PC-9 (cell line): ENCODE results near the gene COG5. TPM values are rescaled to one million over a fixed set of nuclear protein-coding genes. Genes with fewer than 3 reads are reported as not detected.

ENCODE experiments used
- BruUV-seq: library from RNA; stranded (reverse); fragments of 400-500 nt; replicated peaks from 2 replicates; lab custom pipeline; 2021; lab: Mats Ljungman, UMichigan
- CTCF ChIA-PET: fragments of 300-600 bp; sonication (Branson Sonifier 250); formaldehyde crosslinking; loops from one replicate; lab custom pipeline; 2022; ENCODE audit warnings: antibody characterized with exemption; lab: Charles Lee
- POLR2A ChIA-PET: fragments of 300-600 bp; sonication (Branson Sonifier 250); formaldehyde crosslinking; loops from one replicate; lab custom pipeline; 2022; ENCODE audit warnings: antibody characterized with exemption; ENCODE audit not compliant: unreplicated experiment; lab: Charles Lee
- DNase-seq, 2 experiments: peaks; one replicate each; pipeline versions ENCODE4 v3.0.0 to v3.0.0-alpha.2; 2015 to 2022; ENCODE audit warnings: mixed read lengths in 1 of 2
- H2AFZ ChIP-seq: fragments of 200-600 bp; sonication (generic); 2 replicates; pipeline ENCODE4 v1.8.1; 2017; ENCODE audit warnings: antibody characterized with exemption
- H3F3A ChIP-seq: fragments of 200-600 bp; sonication (generic); 2 replicates; pipeline ENCODE4 v1.8.1; 2017; ENCODE audit warnings: antibody characterized with exemption, mild to moderate bottlenecking, low read depth; ENCODE audit not compliant: insufficient read depth
- H3K27ac ChIP-seq: fragments of 200-600 bp; sonication (generic); 2 replicates; pipeline ENCODE4 v1.6.1; 2016; ENCODE audit warnings: mixed run types
- H3K27me3 ChIP-seq: fragments of 200-600 bp; sonication (generic); 2 replicates; pipeline ENCODE4 v1.6.1; 2016; ENCODE audit warnings: low read depth, mixed run types; ENCODE audit not compliant: insufficient read depth
- H3K36me3 ChIP-seq: fragments of 200-600 bp; sonication (generic); 2 replicates; pipeline ENCODE4 v1.6.1; 2016; ENCODE audit warnings: low read depth, mixed run types
- H3K4me1 ChIP-seq: fragments of 200-600 bp; sonication (generic); replicated peaks from 2 replicates; pipeline ENCODE4 v1.6.1; 2016; ENCODE audit warnings: mixed run types; ENCODE audit not compliant: insufficient read depth
- H3K4me2 ChIP-seq: fragments of 200-600 bp; sonication (generic); 2 replicates; pipeline ENCODE4 v1.6.1; 2017; ENCODE audit warnings: mixed run types
- H3K4me3 ChIP-seq: fragments of 200-600 bp; sonication (generic); 2 replicates; pipeline ENCODE4 v1.6.1; 2016; ENCODE audit warnings: mixed run types
- H3K79me2 ChIP-seq: fragments of 200-600 bp; sonication (generic); 2 replicates; pipeline ENCODE4 v1.6.1; 2017; ENCODE audit warnings: low read depth, mixed run types
- H3K9me2 ChIP-seq: fragments of 200-600 bp; sonication (generic); 2 replicates; pipeline ENCODE4 v1.8.1; 2017; ENCODE audit warnings: mild to moderate bottlenecking; ENCODE audit not compliant: insufficient read depth
- H3K9me3 ChIP-seq: fragments of 200-600 bp; sonication (generic); 2 replicates; pipeline ENCODE4 v1.8.1; 2016; ENCODE audit warnings: low read depth; ENCODE audit not compliant: insufficient read depth
- H4K20me1 ChIP-seq: fragments of 200-600 bp; sonication (generic); 2 replicates; pipeline ENCODE4 v1.8.1; 2017; ENCODE audit not compliant: insufficient read depth
- EZH2 ChIP-seq: fragments of 200-600 bp; sonication (generic); IDR thresholded peaks from 2 replicates; pipeline ENCODE4 v1.8.0; 2017; ENCODE audit warnings: antibody characterized with exemption, low read depth
- intact Hi-C: fragments of 100-400 bp; cut with micrococcal nuclease; formaldehyde crosslinking; loops from one replicate; pipeline ENCODE4 v1.10.0; 2022; ENCODE audit not compliant: unreplicated experiment
- total RNA-seq: library from RNA; stranded (reverse); gene quantifications from 2 replicates; pipeline ENCODE4 v1.2.3, GENCODE V29; 2021
- TF ChIP-seq, protein P1 (sequence below): fragments of 200-600 bp; sonication (generic); conservative IDR thresholded peaks from 2 replicates; pipeline ENCODE4 v1.6.1; 2017; ENCODE audit warnings: mixed run types, antibody characterized with exemption, mild to moderate bottlenecking, moderate library complexity

The COG5 gene
- total RNA-seq, 1 experiment from 2014 or later = 43.5 TPM

DNA sequence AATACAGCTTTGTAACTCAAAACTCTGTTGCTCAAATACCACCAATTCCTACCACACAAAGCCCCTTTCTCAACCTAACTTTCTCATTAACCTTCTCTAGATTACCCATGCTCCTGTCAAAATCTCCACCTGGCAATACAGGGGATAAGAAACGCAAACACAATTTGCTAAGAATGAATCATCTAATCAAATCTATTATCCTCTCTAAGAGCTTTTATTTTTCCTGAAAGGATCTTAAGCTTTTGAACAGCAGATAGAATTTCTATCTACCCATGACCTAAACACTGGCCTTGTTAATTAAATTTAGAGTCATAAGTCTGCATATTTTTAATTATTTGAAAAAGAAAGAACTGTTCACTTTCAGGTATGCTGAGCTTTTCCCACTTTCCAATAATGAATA lies 296.6 kb downstream of the COG5 start:
- Histone ChIP-seq H3K4me3 (no peak overlapping the region), H3F3A (no peaks in the 10 kb centered on the region), H3K4me1 (no peaks in the 10 kb centered on the region), H4K20me1 (peaks cover 3% of the 10 kb centered on the region; the same call in 1 of the 2 replicates), H3K27me3 (no peaks in the 10 kb centered on the region), H2AFZ (no peak overlapping the region), H3K27ac (no peak overlapping the region), H3K9me2 (no peaks in the 10 kb centered on the region), H3K36me3 (no peaks in the 10 kb centered on the region), H3K4me2 (no peak overlapping the region), H3K9me3 (no peaks in the 10 kb centered on the region), H3K79me2 (no peaks in the 10 kb centered on the region)
- TF ChIP-seq EZH2 = no peak
- TF ChIP-seq, protein P1, sequence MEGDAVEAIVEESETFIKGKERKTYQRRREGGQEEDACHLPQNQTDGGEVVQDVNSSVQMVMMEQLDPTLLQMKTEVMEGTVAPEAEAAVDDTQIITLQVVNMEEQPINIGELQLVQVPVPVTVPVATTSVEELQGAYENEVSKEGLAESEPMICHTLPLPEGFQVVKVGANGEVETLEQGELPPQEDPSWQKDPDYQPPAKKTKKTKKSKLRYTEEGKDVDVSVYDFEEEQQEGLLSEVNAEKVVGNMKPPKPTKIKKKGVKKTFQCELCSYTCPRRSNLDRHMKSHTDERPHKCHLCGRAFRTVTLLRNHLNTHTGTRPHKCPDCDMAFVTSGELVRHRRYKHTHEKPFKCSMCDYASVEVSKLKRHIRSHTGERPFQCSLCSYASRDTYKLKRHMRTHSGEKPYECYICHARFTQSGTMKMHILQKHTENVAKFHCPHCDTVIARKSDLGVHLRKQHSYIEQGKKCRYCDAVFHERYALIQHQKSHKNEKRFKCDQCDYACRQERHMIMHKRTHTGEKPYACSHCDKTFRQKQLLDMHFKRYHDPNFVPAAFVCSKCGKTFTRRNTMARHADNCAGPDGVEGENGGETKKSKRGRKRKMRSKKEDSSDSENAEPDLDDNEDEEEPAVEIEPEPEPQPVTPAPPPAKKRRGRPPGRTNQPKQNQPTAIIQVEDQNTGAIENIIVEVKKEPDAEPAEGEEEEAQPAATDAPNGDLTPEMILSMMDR = no peak
- intact Hi-C loops = no loop called here
- no peak for DNase-seq
- ChIA-PET CTCF (no interaction called here), POLR2A (interaction anchor here (0.6 kb wide), 1 partner anchor 25 kb away, joined by 3 read pairs; no protein-coding TSS in a partner anchor)
- no TSS peak for BruUV-seq

GRCh38 chr7:107264723-107265122 lies 299.0 kb downstream of the COG5 start:
- intact Hi-C loops = no loop called here
- Histone ChIP-seq H3K79me2 (no peaks in the 10 kb centered on the region), H3K36me3 (no peaks in the 10 kb centered on the region), H2AFZ (no peak overlapping the region), H3K27me3 (no peaks in the 10 kb centered on the region), H3K27ac (no peak overlapping the region), H3K4me2 (no peak overlapping the region), H3K9me2 (no peaks in the 10 kb centered on the region), H3F3A (no peaks in the 10 kb centered on the region), H3K4me3 (no peak overlapping the region), H3K9me3 (no peaks in the 10 kb centered on the region), H4K20me1 (peaks cover 3% of the 10 kb centered on the region; the same call in 1 of the 2 replicates), H3K4me1 (no peaks in the 10 kb centered on the region)
- no peak for TF ChIP-seq EZH2
- TF ChIP-seq, protein P1 = no peak
- no TSS peak for BruUV-seq
- CTCF ChIA-PET = interaction anchor here (0.6 kb wide), 1 partner anchor 70 kb away, joined by 3 read pairs; no protein-coding TSS in a partner anchor
- POLR2A ChIA-PET = no interaction called here
- DNase-seq = no peak

GRCh38 chr7:107262857-107263256 lies 300.9 kb downstream of the COG5 start:
- no peak overlapping the region for H3K4me3 ChIP-seq
- H3K79me2 ChIP-seq = no peaks in the 10 kb centered on the region
- no TSS peak for BruUV-seq
- H3K4me1 ChIP-seq = no peaks in the 10 kb centered on the region
- ChIA-PET POLR2A (no interaction called here), CTCF (no interaction called here)
- no peaks in the 10 kb centered on the region for H3K27me3 ChIP-seq
- peaks cover 3% of the 10 kb centered on the region; the same call in 1 of the 2 replicates for H4K20me1 ChIP-seq
- no peak for DNase-seq
- no peak overlapping the region for H3K27ac ChIP-seq
- H3K4me2 ChIP-seq = no peak overlapping the region
- H3K9me2 ChIP-seq = no peaks in the 10 kb centered on the region
- no peaks in the 10 kb centered on the region for H3K9me3 ChIP-seq
- intact Hi-C loops = no loop called here
- H3F3A ChIP-seq = no peaks in the 10 kb centered on the region
- no peaks in the 10 kb centered on the region for H3K36me3 ChIP-seq
- TF ChIP-seq, protein P1 = no peak
- no peak for TF ChIP-seq EZH2
- H2AFZ ChIP-seq = no peak overlapping the region
